Measurements from ENCODE around the gene HPGD.

- no peak for TF ChIP-seq CTCF (IDR thresholded peaks at IDR 0.05)
- TF ChIP-seq POLR2A (IDR thresholded peaks at IDR 0.05), result no peak
These were observed 41.1 kb upstream of the HPGD start for GRCh38 chr4:174563399-174563798.

Data from suprapubic skin (tissue), 3 donors.